HG02973 (cell line): ENCODE results near the gene AKAP13.
"Not testable (repeated sequence)": the region's sequence is repeated elsewhere in the genome, so short reads cannot be mapped to it uniquely, and the experiment has no call there.

Experiments used
- ATAC-seq: cut with Tn5 transposase; IDR thresholded peaks from one replicate; pipeline ENCODE4 v1.9.1; 2021; ENCODE audit warnings: moderate library complexity; ENCODE audit not compliant: unreplicated experiment

The AKAP13 gene

DNA sequence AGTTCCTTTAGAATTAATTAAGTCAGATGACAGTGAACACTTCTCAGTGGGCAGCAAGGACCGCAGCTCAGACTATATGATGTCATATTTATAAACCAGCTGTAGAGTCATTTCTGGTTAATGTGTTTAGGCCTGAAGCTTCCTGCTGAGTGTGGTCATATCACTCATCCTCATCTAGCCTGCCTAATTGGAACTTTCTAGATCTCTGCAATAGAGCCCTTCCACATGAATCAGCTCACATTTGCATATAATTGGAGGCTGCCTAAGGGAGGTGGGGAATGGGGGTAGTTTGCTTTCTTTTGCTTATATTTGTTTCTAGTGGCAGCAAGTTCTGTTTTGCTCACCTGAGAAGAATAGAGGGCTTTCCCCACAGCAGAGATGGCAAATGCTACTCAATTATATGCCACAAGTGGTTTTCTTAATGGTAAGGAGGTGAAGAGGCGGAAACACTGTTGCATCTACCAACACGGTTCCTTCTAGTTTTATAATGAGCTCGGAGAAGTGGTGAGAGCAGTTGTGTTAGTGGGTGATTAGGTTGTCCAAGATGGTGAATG, 266.2 kb downstream of the AKAP13 start:
- ATAC-seq: peak; percentile 91

DNA sequence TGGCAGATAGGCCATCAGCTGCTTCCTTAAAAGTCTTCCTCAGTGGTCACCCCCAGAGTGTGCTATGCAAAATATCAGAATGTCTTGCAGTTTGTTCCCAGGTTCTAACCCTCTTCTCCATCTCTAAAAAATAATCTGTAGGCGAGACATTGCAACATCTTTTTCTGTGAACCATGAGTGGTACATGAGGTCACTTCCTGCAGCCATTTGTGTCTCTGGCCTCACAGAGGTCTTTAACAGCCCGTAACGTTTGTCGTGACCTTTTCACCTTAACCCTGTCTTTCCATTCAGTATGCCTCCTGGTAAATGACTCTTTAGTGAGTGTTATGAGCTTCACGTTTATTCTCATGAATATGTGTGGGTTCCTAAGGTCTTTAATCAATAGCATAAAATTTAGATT, 269.0 kb downstream of the AKAP13 start:
- peak; percentile 50 for ATAC-seq

DNA sequence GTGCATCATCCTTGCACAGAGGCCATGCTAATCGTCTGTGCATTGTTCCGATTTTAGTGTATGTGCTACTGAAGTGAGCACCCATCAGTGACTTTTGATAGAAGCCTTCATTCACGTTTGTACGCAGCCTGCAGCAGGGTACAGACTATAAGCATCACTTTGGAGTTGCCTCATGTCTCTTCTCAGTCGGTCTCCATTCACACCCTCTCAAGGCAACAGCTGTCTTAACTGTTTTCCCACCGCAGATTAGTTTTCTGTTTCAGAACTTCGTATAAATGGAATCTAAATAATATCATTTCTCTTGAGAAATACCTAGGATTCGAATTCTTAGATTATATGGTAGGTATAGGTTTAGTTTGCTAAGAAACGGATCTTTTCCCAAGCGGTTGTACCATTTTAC, 271.1 kb downstream of the AKAP13 start:
- ATAC-seq: no peak

DNA sequence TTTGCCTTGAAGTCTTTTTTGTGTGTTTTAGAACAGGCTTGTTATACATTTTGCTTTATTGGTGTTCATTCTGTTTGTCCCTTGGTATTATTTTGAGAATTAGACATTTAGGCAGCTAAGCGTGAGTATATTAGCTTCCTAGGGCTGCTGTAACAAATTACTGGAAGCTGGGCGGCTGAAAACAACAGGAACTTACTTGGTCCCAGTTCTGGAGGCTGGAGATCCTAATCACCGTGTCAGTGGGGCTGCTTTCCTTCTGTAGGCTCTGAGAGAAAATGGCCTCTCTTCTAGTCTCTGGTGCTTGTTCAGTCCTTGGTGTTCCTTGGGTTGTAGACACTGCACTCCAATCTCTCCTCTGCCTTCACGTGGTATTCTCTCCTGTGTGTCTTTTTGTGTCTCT, 272.1 kb downstream of the AKAP13 start:
- no peak for ATAC-seq

DNA sequence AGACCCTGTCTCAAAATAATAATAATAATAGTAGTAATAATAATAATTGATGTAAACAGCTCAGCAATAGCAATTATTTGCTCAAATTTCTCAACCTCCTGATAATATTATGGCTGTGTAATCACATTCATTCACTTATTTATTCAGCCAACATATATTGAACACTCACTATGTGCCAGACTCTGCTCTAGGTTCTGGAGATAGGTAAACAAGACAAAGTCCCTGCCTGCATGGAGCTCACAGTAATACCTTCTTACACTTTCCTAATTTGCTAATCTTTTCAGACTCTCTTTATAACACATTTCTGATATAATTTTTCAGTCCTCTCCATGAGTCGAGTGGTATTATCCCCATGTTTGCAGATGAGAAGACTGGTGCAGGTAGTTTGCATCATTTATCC, 276.7 kb downstream of the AKAP13 start:
- ATAC-seq: no peak

DNA sequence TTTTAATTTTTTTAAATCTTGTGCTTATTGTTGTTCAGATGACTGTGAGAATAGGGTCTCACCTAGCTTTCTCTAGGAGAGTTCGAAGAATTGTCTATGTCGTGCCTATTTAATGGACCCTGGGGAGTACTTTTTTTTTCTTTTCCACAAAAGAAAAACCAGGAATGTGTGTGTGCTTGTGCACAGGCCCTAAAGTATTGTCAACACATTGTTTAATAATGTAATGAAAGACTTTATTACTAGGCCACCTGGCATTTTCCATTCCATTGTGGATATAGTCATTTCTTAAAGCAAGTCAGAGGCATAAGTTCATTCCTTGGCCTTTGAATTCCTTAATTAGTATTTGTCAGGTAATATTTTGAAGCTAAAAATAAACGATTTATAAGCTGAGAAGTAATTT, 278.4 kb downstream of the AKAP13 start:
- ATAC-seq: no peak

DNA sequence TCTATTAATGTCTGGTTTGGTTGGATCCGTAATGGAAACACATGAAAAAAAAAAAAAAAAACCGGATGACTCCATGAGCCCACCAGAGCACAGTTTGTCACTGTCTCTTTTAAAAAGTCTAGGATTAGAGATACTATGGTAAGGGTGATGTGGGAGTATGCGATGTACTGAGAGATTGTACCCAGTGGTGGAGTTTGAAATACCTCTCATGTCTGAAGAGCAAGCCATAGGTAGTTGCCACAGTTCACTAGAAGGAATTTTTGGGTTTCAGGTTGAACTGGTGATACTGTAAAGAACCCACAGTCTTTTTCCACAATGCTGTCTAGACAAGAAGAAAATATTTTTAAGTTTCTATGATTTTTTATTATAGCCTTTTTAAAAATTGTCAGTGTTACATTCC, 281.5 kb downstream of the AKAP13 start:
- no peak for ATAC-seq

DNA sequence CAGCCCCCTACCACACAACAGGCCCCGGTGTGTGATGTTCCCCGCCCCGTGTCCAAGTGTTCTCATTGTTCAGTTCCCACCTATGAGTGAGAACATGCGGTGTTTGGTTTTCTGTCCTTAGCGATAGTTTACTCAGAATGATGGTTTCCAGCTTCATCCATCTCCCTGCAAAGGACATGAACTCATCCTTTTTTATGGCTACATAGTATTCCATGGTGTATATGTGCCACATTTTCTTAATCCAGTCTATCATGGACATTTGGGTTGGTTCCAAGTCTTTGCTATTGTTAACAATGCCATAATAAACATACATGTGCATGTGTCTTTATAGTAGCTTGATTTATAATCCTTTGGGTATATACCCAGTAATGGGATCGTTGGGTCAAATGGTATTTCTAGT, 285.3 kb downstream of the AKAP13 start:
- not testable (repeated sequence) for ATAC-seq

DNA sequence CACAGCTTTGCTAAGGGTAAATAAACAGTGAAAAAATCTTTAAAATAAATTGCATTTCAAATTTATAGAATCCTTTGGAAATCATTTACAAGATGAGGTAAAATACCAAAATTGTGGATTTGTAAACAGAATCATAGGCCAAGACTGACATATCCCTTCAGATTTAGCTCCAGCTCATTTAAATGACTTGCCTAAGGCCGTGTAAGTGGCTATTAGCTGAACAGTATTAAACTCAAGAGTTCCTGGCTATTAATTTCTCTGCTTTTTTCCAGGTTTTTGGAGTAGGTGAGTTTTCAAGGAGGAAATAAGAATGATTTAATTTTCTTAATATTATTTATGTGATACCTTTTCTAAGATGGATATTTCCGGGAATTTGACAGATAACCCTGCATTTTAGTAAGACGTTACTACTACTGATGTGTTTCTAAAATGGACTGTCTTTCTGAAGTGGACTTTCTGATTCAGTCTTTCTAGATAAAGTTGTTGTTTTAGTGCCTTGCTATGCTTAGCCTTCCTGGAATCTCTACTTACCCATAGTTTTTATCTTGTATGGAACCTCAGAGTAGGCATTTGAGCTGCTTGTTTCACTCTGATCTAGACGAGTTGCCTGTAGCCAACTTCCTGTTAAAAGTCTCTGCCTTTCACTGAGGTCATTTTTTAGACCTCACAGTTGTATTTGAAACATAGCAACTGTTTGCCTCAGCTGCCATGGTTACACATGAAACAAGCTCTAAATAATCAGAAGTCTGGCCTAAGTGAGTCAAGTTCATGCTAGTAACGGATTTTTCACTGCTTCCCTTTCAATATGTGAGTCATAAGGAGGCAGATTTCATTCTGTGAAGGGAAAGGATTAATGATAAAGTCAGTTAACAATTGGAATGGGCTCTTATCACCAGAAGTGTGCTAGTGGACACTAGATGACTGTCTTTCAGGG, 287.4 kb downstream of the AKAP13 start:
- ATAC-seq: peak; percentile 95

DNA sequence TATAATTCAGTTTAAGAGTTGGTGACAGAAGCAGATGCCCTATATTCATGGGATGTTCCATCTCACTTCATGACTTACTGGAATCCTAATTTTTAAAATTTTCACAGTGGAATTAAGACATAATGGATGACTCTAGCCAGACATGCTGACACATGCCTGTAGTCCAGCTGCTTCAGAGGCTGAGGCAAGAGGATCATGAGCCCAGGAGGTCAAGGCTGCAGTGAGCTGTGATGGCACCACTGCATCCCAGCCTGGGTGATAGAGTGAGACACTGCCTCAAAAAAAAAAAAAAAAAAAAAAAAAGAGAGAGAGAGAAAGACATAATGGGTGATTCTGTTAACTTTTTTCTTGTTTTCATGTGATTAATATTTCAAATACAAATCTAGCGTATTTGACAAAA, 290.8 kb downstream of the AKAP13 start:
- no peak for ATAC-seq

DNA sequence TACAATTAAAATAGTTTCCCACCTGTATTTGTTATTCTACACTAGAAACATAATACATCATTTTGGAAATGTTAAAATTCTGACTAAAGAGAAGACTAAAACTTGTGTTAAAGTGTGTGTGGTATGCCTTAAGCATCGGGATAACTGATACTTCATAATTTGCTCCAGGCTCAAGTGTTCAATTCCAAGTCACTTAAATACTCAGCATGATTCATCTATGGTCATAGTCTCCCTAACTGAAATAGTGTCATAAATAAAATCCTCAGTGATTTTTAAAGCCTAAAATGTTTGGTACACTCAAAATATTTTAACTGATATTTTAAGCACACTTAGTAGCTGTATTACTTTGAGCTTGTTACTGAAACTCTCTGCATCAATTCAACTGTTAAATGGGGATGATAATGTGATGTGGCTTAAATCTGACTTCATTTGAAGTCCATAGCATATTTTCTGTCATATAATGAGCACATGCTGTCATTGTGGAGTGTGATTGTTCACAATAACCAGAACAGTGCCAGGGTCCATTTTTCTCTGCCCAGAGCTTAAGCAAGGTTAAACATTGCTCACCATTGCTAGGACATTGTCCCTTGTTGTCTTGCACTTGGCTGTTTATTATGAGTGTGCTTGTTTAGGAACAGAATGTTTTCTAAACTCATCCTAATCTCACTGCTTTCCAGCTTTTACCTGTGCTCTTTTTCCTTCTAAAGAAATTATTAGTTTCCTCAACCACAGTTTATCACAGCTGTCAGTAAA, 292.1 kb downstream of the AKAP13 start:
- no peak for ATAC-seq

DNA sequence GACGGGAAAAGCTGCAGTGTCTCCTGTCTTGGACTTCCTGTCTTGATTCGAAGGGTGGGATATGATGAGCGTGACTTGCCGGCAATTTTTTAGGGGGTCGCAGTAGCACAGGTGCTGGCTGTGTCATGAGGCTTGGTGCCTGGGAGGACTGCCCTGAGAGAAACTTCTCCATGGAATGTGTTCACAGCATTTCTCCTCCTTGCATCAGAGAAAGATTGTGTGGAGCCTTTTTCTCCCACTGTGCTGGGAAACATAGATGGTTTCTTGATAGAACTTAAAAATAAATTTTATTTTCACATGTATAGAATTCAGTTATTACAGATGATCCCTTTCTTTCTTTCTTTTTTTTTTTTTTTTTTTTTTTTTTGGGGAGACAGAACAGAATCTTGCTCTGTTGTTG, 292.9 kb downstream of the AKAP13 start:
- ATAC-seq: no peak

DNA sequence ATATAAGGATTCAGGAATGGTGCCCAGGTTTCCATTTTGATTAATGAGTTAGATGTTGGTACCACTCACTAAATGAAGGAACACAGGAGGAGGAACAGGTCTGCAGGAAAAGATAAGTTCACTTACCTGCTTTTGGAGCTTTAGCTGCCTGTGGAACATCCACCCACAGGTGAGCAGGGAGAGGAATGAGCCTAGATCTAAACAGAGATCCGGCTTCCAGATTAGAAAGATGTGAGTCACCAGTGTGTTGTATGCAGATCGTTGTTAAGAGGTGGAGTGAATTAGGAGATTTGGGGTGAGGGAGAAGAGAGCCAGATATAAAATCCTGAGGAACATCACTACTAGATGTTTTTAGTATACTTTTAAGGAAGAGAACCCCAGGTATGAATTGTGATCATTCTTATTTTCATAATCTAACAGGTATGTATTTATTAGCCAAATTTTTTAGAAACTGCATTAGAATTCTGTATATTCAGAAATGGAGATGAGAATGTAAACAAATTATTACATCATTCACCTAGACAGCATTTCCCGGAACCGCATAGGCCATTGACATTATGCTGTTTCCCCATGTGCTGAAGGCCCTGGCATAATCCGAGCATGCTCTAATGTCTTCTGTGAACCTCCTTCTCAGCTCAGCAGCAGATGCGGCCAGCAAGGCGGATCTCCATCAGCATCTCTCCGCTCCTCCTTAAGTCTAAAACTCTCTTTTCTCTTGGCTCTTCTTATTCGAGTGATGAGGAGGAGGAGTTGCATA, 296.1 kb downstream of the AKAP13 start:
- ATAC-seq: no peak

DNA sequence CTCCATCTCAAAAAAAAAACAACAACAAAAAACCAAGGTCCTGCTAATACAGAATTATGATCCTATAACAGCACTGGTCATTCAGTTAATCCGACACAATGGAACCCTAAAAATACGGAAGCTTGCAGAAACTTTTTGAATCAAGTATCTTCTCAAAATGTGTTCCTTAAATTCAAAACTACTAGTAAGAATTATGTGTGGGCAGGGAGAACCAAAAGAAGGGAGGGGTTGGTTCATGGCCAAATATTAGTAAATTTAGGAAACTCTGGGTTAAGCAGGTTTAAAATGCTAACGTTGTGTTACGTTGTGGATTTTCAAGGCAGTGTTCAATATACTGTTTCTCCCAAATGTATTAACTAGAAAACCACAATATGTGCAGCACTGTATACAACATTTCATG, 298.8 kb downstream of the AKAP13 start:
- ATAC-seq: no peak

DNA sequence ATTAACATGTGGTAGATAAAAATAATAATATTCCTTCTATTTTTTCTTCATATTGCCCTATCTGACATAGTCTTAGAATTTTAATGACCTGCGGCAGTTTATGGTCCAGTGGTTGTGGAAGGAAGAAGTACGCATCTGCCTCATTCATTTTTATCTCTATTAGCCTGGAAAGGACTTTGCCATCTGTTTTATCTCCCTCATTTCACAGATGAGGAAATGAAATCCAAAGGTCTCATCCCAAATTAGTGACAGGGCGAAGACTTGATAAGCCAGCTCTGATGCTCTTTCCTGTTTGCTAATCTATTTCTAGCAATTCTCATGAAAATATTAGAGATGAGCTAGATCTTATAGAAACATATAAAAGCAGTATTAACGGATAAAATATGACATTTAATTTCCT, 301.0 kb downstream of the AKAP13 start:
- no peak for ATAC-seq

DNA sequence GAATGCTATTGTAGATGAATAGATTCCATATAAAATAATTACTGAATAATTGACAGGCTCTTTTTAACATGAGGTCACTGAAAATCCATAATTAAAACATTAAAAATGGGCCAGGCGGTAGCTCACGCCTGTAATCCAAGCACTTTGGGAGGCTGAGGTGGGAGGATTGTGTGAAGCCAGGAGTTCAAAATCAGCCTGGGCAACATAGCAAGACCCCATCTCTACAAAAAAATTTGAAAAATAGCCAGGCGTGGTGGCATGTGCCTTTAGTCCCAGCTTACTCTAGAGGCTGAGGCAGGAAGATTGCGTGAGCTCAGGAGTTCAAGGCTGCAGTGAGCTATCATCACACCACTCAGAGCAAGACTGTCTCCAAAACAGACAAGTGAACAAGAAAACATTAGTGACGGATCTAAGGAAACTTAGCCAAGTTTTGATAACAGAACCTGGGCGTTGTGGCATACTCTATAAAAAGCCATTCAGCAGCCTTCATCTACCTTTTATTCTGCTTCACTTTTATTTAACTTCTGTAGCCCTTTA, 303.8 kb downstream of the AKAP13 start:
- no peak for ATAC-seq

DNA sequence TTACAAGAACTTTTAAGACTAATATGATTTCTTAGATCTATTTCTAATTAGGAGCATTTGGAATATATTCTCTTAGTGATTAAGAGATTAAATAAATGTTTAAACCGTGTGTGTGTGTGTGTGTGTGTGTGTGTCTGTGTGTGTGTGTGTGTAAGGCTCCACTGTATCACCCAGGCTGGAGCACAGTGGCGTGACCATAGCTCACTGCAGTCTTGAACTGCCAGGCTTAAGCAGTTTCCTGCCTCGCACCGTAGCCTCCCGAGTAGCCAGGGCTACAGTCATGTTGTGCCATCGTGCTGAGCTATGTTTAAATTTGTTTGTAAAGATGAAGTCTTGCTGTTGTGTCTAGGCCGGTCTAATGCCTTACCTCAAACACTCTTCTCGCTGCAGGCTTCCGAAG, 305.0 kb downstream of the AKAP13 start:
- no peak for ATAC-seq

DNA sequence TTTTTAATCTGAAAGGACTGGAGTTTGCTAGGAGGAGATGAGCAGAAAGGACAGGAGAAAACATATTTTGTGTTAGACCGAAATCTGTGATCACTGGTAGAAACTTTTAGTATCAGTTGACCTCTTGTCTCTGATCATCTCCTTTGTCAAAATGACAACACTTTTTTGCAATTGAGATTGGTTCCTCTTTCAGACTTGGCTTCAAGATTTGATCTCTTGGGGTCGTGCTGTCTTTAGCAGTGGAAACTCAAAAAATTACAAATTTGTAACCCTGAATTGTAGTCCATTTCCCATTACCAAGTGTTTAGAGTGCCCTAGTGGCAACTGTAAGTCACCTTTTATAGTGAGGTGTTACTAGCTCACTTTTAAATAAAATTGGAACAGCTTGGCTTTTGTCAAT, 306.9 kb downstream of the AKAP13 start:
- no peak for ATAC-seq

DNA sequence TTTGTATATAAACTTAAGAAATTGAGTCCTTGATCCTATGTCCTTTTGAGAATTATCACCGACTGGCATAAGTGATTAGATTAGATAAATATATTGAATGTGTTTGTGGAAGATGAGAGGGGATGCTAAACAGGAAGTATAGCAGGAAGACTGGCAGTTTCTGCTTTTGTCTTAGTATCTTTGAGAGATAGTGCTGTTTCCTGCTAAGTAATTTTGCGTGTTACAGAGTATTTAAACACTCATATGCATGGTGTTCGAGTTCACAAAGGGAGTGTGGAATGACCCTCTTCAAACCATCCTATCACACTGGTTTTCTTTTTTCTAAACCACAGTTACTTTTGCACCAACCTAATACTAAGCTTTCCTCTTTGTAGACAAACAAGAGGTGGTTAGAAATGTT, 308.3 kb downstream of the AKAP13 start:
- ATAC-seq: no peak

DNA sequence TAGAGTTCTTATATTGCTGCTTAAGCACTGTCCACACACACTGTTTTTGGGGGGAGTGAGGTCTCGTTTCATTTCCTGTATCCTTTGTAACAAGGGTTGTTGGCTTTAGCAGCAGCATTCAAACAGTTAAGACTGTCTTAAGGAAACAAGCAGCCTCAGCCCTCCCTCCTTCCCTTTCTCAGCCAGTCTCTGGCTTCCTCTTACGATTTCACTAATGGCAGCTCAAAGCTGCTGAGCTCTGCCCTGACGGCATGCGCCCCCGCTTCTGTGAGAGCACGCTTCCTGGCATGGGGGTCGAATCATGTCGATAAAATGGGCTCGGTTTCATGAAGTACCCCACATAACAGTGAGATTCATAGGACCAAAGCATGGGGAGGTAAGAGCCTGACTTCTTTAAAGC, 309.3 kb downstream of the AKAP13 start:
- peak; percentile 31 for ATAC-seq
